ENCODE results near the gene CACNA2D2.

CACNA2D2 gene

DNA sequence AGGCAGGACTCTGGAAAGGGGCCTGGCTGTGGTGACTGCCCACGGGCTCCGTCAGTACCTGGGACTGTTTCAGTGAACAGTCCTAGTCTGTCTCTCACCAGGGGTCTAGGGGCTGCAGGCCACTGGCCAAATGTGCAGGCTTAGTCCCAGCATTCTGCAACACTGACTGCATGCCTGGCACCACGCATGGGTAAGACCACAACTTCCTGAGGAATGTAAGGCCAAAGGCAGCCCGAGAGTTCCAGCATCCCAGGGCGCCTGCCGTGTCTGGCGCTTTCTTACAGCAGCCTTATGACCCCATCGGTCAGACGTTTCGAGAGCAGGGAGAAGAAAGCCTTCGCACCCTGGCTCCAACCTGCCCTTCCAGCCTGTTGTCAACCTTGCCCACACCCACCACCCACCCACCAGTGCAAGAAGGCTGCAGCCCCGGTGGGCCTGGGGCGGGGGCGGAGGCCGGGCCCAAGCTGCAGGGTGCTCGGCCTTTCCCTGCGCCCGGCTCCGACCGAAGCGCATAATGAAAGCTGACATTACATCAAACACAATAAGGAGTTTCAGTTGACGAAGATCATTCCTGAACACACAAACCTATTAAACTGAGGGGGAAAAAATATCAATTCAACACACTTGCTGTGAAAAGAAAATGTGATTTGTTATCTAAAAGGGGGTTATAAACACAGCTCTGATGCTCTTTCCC is 114.6 kb downstream of the CACNA2D2 start:
- DNase-seq, result no peak

DNA sequence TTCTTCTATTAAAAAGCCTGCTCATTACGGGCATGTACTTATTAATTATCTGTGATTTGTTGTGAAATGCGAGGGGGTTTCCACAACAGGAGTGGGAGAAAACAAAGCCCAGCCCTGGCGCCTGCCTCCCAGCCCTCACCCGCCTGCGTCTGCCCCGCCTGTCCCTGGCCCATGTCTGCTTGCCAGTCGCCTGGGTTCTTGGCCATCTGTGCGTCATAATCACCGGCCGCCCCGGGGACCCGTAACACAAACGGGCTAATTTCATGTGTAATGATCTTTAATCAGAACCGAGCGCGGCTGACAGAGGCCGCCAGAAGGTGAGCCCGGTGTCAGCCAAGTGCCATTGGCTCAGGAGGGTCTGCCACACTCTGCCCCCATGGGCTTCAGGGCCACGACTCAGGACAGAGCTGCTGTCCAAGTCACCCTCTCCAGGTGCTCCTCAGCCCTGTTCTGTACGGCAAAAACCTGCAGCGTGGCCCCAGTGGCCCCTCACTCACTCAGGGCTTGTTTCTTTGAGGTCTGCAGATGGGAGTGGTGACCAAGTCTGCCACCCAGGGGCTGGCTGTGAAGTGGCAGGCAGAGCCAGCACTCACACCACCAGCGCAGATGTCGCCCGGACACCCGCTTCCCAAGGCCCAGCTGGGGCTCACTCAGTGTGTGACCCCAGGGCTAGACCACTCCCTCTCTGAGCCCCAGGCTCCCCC is 115.3 kb downstream of the CACNA2D2 start:
- DNase-seq, result no peak

DNA sequence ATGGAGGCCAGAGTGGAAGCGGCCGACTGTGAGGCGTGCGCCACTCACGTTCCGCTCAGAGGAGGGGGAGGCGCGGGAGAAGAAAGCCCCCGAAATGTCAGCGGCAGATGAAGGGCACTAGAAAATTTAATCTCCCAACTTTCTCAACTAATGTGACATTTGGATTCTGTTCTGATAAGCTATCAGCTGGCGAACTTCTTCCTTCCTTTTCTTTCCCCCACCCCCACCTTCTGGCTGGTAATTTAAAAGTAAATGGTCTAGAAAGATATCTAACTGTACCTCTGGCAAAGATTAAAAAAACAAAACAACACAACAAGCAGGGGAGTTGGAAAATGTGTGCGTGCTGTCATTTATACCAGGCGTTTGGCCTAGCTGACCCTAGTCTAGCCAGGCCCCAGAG is 117.7 kb downstream of the CACNA2D2 start:
- no peak for DNase-seq

DNA sequence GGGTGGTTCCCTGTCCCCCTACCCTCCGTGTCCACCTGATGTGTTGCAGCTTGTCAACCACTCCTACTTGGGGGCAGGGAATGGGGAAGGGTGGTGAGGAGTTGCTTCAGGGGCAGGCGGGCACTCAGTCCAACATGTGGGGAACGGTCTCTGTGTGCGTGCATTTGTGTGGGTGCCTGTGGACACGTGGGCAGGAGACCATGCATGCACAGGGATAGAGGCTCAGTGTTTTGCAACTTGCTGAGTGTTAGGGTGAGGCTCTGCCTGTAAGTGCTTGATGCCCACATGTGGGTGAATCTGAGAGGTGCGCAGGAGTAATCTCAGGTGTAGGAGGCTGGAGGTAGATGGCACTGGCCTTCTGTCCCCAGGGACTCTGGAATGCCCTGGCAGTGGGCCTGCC is 119.7 kb downstream of the CACNA2D2 start:
- no peak for DNase-seq

DNA sequence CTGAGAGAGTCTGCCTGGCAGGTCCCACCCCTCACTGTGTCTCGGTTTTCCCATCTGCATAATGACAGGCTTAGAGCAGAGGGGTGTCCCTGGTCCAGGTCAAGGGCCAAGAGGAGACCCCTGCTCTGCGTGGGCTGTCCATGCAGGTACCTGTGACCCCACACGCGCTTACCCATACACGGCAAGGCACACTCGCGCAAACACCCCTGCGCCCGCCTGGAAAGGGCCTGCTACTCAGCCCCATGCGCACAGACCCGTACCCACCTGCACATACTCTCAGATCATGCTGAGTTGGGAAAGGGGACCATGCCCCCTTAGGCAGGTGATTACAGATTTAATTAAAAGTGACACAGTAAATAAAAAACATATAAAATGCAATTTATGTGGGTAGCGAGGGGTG is 120.7 kb downstream of the CACNA2D2 start:
- DNase-seq, result no peak

DNA sequence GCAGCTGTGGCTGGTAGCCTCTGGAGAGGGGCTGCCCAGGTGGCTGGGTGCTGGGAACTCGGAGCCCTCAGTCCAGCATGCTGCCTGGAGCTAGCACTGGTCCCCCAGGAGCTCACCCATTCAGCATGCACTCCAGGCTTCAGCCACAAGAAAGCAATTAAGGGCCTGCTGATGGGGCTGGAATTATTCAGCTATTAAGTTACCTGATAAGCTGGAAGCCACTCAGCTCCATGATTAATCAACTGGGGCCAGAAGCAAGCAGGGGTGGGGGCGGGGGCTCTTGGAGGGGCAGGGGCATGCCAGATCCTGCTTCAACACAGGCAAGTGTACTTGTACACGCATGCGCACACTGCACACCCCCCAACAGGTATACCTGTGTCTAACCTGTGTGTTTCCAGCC is 122.1 kb downstream of the CACNA2D2 start:
- DNase-seq, result no peak

DNA sequence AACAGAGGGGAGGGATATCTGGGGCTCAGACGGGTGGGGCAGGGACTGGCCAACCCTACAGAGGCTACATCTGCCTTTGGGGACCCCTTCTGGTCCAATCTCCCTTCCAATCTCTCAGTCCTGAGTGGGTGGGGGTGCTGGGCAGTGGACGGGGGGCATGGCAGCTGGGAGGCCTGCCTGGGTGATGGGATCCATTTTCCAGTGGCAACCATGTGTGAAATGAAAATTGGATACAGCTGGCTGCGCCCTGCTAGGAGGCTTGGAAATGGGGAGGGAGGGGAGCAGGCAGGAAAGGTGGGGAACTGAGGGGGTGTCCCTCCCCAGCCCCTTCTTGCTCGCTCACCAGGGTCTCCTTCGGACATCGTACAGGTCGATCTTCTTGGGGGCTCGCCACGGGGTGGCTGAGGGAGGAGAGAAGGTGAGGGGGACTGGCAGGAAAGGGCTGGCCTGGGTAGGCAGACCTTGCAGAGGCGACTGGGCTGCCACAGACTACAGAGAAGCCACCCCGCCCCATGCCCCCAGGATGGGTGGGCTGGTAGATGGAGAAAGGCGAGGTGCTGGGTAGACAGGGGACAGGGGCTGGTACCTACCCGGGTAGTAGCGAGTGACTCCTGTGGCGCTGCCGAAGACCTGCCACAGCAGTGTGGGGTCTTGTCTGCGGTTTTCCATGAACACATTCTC is 122.9 kb downstream of the CACNA2D2 start:
- DNase-seq, result no peak

DNA sequence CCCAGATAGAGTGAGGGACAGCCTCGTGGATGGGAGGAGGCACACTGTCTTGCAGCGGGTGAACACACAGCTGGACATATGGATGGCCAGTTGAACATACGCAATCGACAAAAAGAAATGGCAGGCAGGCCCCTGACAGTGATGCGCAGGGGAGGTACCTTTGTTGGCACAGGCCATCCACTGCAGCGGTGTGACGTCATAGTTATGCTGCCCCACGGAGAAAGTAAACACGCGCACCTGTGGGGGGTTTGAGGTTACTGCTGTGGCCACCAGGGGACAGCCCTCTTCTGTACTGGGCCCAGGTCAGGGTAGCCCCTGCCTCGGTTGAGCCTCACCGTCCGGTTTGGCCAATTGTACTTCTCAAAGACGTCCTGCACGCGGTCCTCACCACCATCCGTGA is 124.7 kb downstream of the CACNA2D2 start:
- no peak for DNase-seq

DNA sequence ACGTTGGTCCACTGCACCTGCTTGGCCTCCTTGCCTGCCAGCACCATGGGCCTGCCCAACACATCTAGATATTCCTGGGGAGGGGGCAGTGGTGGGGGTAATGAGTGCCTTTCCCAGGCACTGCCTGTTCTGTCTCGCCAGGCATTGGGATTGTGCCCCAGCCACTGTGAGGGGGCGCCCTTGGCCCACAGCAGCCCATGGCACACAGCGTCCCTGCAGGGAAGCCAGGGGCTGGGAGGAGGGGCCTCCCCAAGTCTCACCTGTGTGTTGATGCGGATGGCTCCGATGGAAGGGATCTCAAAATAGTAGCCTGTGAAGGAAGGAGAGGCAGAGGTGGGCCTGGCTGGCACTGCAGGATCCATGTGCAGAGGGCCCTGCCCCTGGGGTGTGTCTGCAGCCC is 125.4 kb downstream of the CACNA2D2 start:
- no peak for DNase-seq

DNA sequence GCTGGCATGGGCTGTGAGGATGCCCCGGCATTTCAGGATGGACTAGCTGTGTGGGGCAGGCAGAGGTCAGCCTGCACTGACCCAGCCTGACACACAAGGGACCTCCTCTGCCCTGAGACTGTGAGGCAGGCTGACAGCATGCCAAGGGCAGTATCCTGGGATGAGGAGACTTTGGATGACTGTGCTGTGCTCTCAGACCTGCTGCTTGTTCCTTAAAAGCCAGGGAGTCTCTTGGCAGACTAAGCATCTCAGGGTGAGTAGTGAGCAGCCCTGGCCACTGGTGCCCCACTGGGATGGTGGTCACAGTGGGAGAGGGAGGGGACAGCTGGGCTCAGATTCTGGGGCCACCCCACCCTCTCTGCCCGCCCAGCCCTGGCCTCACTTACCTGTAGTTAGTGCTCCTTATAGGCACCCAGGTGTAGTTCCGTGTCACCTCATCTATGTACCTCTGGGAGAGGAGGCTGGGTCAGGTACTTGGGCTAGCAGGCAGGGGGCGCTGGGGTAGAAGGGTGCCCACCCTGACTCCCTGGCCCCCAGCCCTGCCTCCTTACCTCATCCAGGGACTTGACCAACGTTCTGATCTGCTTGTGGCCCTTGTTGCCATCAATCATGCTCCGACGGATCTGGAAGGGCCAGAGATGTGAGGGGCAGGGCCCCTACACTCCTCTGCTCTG is 128.0 kb downstream of the CACNA2D2 start:
- no peak for DNase-seq

DNA sequence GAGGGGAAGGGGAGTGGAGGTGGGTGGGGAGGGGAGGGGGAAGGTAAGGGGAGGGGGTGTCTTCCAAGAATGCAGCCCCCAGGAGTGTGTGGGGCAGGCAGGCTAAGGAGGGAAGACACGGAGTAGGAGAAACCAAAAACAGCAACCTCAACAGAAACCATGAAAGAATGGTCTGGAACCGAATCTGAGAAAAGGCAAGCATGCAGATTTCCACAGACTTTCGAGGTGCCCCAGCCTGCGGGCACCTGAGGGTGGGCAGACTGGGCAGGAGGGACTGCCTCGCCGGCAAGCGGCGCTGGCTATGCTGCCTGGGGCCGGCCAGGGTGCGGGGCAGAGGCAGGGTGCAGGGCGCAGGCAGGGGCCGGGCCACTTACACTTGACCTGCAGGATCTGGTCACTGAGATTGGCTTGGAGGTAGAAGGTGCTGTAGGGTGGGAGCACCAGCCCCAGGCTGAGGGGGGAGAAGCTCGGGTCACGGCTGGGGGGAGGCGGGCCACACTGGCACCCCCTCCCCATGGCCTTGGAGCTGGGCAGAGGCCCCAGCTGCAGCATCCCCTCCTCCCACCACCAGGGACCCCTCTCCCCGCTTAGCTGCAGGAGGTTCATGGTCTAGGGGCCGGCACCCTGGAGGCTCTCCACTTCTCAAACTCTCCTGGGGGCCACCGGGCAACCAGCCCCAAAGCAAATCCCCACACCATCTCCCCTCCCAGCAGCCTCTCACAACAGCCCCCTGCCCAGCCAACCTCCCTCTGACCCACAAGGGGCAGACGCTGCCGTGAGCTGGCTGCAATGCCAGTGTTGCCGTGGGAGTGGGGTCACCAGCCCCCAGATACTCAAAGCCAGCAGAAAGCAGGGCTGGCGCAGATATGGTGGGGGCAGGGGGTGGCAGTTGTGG is 128.8 kb downstream of the CACNA2D2 start:
- DNase-seq, result no peak

DNA sequence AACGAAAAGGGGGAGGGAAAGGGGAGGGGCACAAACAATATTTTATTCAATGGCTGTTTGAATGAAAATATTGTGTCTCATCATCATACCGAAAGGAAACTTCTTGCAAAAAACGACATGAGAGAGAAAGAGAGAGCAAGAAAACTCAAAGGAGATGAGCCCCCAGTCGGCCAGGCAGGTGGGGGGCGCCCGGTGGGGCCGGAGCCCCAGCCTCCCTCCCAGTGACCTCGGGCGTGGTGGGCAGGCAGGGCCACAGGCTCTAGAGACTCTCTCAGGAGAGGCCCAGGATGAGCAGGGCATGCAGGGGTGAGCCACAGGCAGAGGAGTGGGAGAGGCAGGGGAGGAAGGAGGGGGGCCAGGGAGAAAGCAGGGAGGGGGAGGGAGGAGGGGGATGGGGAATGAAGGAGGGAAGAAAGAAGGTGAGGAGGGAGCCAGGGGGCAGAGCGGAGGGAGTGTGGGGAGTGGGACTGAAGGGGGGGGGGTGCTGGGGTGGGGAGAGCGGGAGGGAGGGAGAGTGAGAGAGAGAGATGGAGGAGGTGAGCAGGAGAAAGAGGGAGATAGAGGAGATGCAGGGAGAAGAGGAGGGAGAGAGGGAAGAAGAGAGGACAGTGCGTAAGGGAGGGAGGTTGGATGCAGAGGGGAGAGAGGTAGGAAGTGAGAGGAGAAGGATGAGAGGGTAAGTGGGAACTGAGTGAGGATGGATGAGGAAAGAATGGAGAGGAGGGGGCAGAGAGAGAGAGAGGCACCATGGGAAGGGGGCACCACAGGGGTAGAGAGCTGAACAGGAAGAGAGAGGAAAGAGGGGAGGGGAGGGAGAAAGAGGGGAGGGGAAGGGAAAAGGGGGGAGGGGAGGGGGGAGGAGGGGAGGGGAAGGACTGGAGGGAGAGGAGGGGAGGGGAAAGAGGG is 130.0 kb downstream of the CACNA2D2 start:
- DNase-seq, result no peak

DNA sequence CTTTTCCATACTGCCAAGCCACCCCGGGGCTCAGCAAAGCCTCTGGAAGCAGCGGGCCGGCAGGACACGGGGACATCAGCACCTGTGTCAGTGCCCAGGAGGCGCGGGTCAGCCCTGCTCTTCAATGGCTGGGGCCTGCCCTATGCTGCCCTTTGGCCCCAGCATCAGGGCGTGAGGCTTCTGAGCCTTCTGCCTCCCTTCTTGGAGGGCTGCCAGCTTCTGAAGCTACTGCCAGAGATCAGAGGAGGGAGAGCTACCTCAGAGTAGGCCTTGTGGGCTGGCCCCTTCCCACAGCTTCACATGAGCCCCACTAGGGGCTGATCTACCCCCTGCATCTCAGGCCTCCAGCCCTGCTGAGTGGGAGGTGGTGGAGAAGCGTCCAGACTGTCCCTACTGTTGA is 131.1 kb downstream of the CACNA2D2 start:
- no peak for DNase-seq

DNA sequence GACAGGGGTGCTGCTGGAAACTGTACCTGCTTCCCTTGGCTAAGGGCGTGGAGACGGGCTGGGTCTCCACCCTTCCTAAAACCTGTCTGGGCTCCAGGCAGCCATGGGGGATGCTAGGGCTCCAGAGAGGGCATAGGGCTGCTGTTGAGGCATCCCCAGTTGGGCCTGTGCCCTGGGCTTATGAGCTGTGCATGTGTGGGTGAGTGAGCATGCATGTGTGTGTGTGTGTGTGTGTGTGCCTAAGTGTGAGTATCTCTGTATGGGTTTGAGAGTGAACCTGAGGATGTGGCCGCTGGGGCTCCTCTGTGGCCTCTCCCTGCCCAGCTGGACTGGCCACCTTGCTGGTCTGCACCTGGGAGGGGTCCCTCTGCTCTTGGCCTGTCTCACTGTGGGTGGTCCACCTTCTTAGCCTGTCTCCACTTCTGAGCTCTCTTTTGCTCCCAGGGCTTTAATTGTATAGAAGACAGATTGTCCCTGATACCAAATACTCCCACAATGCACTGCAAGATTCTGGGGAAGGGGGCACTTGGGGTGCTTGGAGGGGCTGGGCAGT is 132.2 kb downstream of the CACNA2D2 start:
- no peak for DNase-seq

DNA sequence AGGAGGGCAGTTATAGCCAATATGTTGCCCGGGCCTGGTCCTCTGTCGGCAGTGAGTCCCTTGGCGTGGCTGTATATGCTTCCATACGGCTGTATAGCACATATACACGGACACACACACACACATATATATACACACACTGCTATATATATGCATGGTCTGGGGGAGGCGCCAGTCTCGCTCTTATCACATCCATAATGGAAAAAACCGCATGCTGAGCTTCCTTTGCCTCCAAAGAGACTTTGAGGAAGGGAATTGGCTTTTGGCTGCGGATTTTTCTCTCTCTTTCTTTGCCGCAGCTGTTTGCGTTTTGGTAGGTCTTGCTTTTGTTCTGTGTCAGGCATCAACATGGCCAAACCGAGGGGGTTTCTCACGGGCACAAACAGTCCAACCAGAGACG is 132.8 kb downstream of the CACNA2D2 start:
- no peak for DNase-seq

DNA sequence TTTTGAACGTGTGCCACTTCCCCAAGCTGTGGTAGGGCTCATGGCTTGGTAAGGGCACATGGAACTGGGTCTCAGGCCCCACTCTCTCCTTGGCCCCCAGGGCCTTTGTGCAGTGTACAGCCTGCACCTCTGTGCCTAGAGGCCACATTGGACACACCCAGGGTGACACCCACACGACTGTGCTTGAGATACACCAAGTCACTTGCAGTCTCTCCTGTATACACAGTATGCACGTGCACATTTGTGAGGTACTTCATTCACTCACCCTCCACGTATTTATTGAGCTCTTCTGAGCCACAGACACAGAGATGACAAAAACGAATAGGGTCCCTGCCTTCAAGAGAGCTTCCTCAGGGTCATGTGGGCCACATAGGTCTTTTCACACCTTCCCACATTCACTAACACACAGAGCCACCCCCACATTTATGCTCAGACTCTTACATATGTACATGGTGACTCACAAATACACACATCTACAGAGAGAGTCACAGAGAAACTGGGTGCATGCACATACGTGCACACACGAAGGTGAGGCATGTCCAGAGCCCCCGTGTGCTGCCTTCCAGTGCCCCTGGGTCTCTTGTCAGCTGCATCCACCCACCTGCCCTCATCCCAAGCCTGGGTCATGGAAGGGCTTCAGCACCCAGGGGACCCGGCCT is 134.3 kb downstream of the CACNA2D2 start:
- DNase-seq, result no peak

DNA sequence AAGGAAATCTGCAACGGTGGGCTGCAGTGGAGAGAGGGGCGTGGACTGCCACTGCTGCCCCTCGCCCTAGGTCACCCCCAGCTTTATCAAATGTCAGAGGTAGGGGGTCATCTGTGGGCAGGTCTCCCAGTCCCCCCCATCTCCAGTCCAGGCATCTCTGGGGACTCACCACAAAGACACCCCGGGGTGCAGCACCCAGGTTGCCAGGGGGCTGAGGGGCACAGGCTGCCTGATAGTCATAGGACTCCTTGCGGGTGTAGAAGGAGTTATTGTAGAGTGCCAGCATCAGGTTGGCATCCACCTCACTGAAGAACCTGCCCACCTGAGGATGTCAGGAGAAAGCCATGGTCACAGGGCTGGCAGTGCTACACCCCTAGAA is 137.6 kb downstream of the CACNA2D2 start:
- DNase-seq, result no peak

DNA sequence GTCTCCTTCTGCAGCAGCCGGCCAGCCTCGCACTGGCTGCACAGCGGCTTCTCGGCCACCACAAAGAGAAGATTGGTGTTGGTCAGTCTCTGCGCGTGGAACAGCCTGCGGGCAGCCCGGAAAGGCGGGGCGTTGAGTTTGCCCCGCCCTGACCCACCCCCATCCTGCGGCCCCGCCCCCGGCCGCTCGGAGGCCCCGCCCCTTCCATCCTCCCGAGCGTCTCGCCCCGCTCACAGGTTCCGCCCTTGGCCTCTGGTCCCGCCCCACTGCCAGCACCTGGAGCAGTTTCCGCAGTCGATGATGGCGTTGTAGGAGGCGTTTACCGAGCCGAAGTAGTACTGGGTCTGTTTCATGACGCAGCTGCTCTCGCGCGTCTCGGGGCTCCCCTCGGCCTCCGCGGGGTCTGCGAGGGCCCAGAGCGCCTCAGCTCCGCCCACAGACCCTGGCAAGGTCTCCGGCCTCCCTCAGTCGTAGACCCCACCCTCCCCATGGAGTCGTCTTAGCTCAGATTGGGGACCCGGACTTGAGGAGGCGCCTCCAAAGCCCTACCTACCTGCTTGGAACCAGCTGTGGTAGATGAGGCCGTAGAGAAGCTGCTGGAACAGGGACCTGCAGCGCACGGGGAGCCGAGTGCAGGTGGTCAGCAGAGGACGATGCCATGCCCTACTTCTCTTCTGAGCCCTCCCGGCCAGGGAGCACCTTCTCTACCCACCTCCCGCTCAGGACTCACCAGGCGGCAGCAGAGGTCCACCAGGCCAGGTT is 138.2 kb downstream of the CACNA2D2 start:
- peak; percentile 84 for DNase-seq

DNA sequence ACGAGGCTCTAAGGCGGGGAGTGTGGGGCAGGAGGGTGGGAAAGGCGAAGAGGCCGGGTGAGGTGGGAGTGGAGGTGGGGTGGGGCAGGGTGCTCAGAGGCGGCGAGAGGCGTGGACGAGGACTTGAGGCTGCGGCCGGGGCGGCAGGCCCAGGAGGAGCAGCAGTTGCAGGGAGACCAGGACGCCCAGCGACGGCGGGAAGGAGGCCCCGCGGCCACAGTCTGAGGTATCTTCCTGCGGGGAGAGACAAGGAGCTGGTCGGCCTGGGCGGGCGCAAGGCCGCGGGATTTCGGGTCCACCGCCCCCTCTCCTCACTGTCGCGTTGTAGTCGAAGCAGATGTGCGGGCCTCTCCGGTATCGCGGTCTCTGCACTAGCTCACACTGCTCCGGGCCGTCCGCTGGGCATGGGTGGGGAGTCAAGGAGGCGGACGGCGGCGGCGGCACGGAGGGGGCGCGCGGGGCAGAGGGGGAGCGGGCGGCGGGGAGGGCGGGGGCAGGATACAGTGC is 138.8 kb downstream of the CACNA2D2 start:
- DNase-seq, result no peak

DNA sequence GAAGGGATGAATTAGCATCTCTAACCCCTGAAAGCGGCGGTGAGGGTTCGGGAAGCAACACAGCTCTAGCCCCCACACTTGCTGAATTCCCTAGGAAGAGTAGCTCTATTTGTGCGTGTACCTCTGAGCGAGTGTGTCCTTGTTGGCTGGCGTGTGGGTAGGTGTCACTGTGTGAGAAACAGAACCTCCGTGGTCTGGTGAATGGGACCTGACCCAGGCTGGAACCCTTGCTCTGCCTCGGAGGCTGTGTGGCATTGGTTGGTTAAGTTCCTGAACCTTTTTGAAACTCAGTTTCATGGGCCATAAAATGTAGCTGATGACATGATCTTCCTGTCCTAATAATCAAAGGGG is 143.7 kb downstream of the CACNA2D2 start:
- no peak for DNase-seq
